ENCODE data around the gene ATRNL1.

DNA sequence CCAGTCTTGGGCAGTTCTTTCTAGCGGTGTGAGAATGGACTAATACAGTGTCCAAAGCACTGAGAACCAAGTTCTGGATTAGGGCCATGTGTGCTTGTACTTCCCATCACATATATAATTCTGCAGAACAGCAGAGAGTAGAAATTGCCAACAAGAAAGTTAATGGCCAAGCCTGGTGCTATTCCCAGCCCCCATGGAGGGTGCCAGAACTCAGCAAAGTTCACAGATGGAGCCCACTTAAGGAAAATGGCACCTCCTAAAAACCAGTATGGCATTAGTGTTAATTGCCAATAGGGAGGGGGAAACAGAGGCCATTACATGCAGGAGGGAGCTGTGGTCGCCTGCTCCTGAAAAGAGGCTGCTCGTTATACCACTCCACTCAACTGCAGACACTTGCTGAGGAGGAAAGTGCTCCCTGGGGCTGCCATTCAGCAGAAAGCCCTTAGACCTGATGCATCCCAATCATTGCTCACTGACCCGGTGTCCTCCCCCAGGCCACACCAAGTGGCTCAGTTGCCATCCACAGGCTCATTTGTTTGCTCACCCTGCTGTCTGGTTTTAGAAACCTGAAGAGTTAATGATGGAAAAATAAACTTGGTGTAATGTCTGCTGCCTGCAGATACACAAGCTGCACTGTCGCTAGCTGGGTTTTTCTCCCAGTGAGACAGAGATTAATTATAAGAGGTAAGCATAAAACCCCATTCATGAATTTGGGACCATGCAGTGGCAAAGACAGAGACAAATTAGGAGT, 899.2 kb downstream of the ATRNL1 start:
- TF ChIP-seq, protein P1, sequence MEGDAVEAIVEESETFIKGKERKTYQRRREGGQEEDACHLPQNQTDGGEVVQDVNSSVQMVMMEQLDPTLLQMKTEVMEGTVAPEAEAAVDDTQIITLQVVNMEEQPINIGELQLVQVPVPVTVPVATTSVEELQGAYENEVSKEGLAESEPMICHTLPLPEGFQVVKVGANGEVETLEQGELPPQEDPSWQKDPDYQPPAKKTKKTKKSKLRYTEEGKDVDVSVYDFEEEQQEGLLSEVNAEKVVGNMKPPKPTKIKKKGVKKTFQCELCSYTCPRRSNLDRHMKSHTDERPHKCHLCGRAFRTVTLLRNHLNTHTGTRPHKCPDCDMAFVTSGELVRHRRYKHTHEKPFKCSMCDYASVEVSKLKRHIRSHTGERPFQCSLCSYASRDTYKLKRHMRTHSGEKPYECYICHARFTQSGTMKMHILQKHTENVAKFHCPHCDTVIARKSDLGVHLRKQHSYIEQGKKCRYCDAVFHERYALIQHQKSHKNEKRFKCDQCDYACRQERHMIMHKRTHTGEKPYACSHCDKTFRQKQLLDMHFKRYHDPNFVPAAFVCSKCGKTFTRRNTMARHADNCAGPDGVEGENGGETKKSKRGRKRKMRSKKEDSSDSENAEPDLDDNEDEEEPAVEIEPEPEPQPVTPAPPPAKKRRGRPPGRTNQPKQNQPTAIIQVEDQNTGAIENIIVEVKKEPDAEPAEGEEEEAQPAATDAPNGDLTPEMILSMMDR (IDR thresholded peaks at IDR 0.05; ENCODE audit: low read depth, low read length) = no peak
- no peak for TF ChIP-seq EZH2phosphoT487 (IDR thresholded peaks at IDR 0.05; ENCODE audit: low read depth)
